ENCODE data around the gene TPTE. TPM values are rescaled to one million over a fixed set of nuclear protein-coding genes. Genes with fewer than 3 reads are reported as not detected.

The TPTE gene
- 3.6 and 11.2 TPM in 2 replicates for total RNA-seq (2011; cell fraction: chromatin; rRNA removed; ENCODE audit: low replicate concordance)
- 2.2 and 2.5 TPM in 2 replicates for total RNA-seq (2011; cell fraction: nucleolus; rRNA removed)
- total RNA-seq (2011; cell fraction: nucleoplasm; rRNA removed), result 4.6 and 6.9 TPM in 2 replicates
- 0.68 and 1.9 TPM in 2 replicates for total RNA-seq (2014; rRNA removed)
- total RNA-seq (2014; rRNA removed; fragmentation: Illumina TruSeq; extraction: Trizol), result 2.6 TPM in 2 replicates
- 3.5 and 4.4 TPM in 2 replicates for total RNA-seq (2015; rRNA removed; fragmentation: Illumina TruSeq; extraction: Trizol)
- 0.95 and 1.4 TPM in 2 replicates for total RNA-seq (2021)
- polyA plus RNA-seq (2011; rRNA removed), result 2.6 and 4.4 TPM in 2 replicates
- 0.25 and 1.7 TPM in 2 replicates for polyA plus RNA-seq (2011; cell fraction: cytosol; rRNA removed)
- 3.1 and 7.9 TPM in 2 replicates for polyA plus RNA-seq (2011; cell fraction: nucleus; rRNA removed)
- 1.3 and 2.9 TPM in 2 replicates for polyA plus RNA-seq (2012)
- 2.2 and 3.4 TPM in 2 replicates for polyA plus RNA-seq (2014; fragmentation: Illumina TruSeq; extraction: Trizol)
- polyA plus RNA-seq (2014; fragmentation: Nextera tagmentation; extraction: Ambion mirVana), result 1 to 10 TPM in 1 of 2 experiments, under 1 TPM in 1; 0.59 to 1.4 TPM
- 2.4 and 4.1 TPM in 2 replicates for polyA plus RNA-seq (2014; rRNA removed)
- polyA minus RNA-seq (2011; rRNA and poly(A)+ RNA removed), result 1.1 and 4.0 TPM in 2 replicates
- 1.3 TPM in 1 of 2 replicates, not detected in the other for polyA minus RNA-seq (2011; cell fraction: cytosol; rRNA and poly(A)+ RNA removed)
- polyA minus RNA-seq (2011; cell fraction: nucleus; rRNA and poly(A)+ RNA removed), result 2.7 and 9.6 TPM in 2 replicates
- Bru-seq, nascent RNA, result percentile 60 among the genes with signal in this experiment
- percentile 70 among the genes with signal in this experiment for BruChase-seq, experiment 1, labeled RNA remaining after a 2-hour chase
- BruChase-seq, experiment 2, labeled RNA remaining after a 6-hour chase, result percentile 68 among the genes with signal in this experiment
- long read RNA-seq, experiment 1, result 0 reads
- long read RNA-seq, experiment 2, result 0 reads
- long read RNA-seq, experiment 3, partial matches to known transcripts, result 0 of 1 reads
- long read RNA-seq, experiment 3, other reads (novel, unspliced or antisense), result 1 of 1 reads

DNA sequence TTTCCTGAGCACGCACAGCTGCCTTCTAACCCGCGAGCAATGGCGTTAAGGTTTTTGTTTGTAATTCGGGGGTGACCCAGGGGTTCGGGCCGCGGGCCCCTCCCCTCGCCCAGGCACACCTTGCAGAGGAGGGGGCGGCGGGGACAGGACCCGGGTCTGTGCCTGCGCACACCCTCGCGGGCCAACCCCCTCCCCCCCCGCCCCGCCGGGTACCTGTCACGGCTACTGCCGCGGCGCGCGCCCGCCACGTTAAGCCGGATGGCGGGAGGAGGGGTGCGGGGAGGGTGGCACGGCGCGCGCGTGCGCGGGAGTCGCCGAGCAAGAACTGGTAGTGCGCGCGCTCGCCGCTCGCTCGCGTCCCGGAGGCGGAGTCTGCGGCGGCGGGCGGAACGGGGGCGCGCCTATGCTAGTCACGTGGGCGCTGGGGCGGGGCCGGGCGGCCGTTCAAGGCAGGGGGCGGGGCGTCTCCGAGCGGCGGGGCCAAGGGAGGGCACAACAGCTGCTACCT lies at the start of gene TPTE:
TSS of gene TPTE (plus strand) at position 493 of the 508 bp plus-strand sequence. CDS start 17,141 bp downstream, outside the sequence.
- no peak within 1 kb of the TSS for H3K27ac ChIP-seq (ENCODE audit: extremely low read depth, low read depth, low read length)
- no peaks in the 10 kb centered on the region for H3K4me1 ChIP-seq (replicated peaks in 1 of 2; ENCODE audit: control insufficient read depth in 2 of 2, insufficient read depth in 2 of 2, low read length in 2 of 2)
- no peak within 1 kb of the TSS for H3K9ac ChIP-seq (ENCODE audit: insufficient read depth in 1 of 2, low read depth in 2 of 2, low read length in 2 of 2)
- no TSS peak for BruUV-seq (replicated peaks)
- POLR2A ChIA-PET, result no interaction called here
- 67% methylated on average over 21 of the region's 66 CpGs for WGBS (ENCODE audit: insufficient coverage, low coverage, missing lambda C conversion rate)
- no peak within 1 kb of the TSS for H3K4me2 ChIP-seq (ENCODE audit: insufficient read depth, low read length)
- intact Hi-C loops (cut with micrococcal nuclease), result no loop called here
- no peaks in the 10 kb centered on the region for H4K20me1 ChIP-seq (replicated peaks; ENCODE audit: control insufficient read depth, insufficient read depth, low read length)
- CTCF ChIA-PET (ENCODE audit: low intra/inter-chr PET ratio), result no interaction called here
- no peak for FAIRE-seq
- H3K9me3 ChIP-seq (replicated peaks; ENCODE audit: control insufficient read depth, insufficient read depth, low read depth, low read length), result no peaks in the 10 kb centered on the region
- no peaks in the 10 kb centered on the region for H3K36me3 ChIP-seq (ENCODE audit: control insufficient read depth, insufficient read depth, low read length)
- H2AFZ ChIP-seq (ENCODE audit: low read depth, low read length), result no peak within 1 kb of the TSS
- no peaks in the 10 kb centered on the region for H3K79me2 ChIP-seq (ENCODE audit: control insufficient read depth, insufficient read depth, low read length)
- no peaks in the 10 kb centered on the region for H3K27me3 ChIP-seq (ENCODE audit: control insufficient read depth in 2 of 2, insufficient read depth in 2 of 2, low read length in 2 of 2)
- DNase-seq (ENCODE audit: extremely low read depth in 1 of 4, low spot score in 3 of 4), result peak in 1 of 4 experiments; percentile 11
- H3K4me3 ChIP-seq, result no peak within 1 kb of the TSS
- H3K9me1 ChIP-seq (ENCODE audit: control insufficient read depth, insufficient read depth, low read length), result no peaks in the 10 kb centered on the region
- in situ Hi-C loops (cut with MboI), result no loop called here
- ATAC-seq, result no peak
- TF ChIP-seq, protein P1, sequence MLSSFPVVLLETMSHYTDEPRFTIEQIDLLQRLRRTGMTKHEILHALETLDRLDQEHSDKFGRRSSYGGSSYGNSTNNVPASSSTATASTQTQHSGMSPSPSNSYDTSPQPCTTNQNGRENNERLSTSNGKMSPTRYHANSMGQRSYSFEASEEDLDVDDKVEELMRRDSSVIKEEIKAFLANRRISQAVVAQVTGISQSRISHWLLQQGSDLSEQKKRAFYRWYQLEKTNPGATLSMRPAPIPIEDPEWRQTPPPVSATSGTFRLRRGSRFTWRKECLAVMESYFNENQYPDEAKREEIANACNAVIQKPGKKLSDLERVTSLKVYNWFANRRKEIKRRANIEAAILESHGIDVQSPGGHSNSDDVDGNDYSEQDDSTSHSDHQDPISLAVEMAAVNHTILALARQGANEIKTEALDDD (IDR thresholded peaks at IDR 0.05), result no peak
- no peak for TF ChIP-seq ELF2 (CRISPR knock-in tag; IDR thresholded peaks at IDR 0.05)
- no peak for TF ChIP-seq CBX8 (IDR thresholded peaks at IDR 0.05; ENCODE audit: borderline replicate concordance, extremely low read depth, low read depth, low read length, poor library complexity, severe bottlenecking)
- no peak for TF ChIP-seq ZNF644 (tag; IDR thresholded peaks at IDR 0.05; ENCODE audit: low read depth)
- TF ChIP-seq BRF1 (IDR thresholded peaks at IDR 0.05; ENCODE audit: borderline replicate concordance, extremely low read depth, insufficient read length), result no peak
- no peak for TF ChIP-seq ARNT (IDR thresholded peaks at IDR 0.05)
- no peak for TF ChIP-seq NR4A1 (CRISPR knock-in tag; IDR thresholded peaks at IDR 0.05)
- TF ChIP-seq NR4A1 (tag; IDR thresholded peaks at IDR 0.05), result no peak
- TF ChIP-seq MYBL2 (IDR thresholded peaks at IDR 0.05; ENCODE audit: low read depth), result no peak
- no peak for TF ChIP-seq MYBL2 (CRISPR knock-in tag; IDR thresholded peaks at IDR 0.05; ENCODE audit: borderline replicate concordance)
- no peak for TF ChIP-seq ZNF778 (CRISPR knock-in tag; IDR thresholded peaks at IDR 0.05)
- no peak for TF ChIP-seq ZNF263 (CRISPR knock-in tag; IDR thresholded peaks at IDR 0.05; ENCODE audit: borderline replicate concordance)
- no peak for TF ChIP-seq RB1 (IDR thresholded peaks at IDR 0.05; ENCODE audit: low read depth)
- TF ChIP-seq ZNF23 (CRISPR knock-in tag; IDR thresholded peaks at IDR 0.05), result no peak
- TF ChIP-seq ZNF347 (CRISPR knock-in tag; IDR thresholded peaks at IDR 0.05; ENCODE audit: low read depth), result no peak
- TF ChIP-seq, protein P2, sequence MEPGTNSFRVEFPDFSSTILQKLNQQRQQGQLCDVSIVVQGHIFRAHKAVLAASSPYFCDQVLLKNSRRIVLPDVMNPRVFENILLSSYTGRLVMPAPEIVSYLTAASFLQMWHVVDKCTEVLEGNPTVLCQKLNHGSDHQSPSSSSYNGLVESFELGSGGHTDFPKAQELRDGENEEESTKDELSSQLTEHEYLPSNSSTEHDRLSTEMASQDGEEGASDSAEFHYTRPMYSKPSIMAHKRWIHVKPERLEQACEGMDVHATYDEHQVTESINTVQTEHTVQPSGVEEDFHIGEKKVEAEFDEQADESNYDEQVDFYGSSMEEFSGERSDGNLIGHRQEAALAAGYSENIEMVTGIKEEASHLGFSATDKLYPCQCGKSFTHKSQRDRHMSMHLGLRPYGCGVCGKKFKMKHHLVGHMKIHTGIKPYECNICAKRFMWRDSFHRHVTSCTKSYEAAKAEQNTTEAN (CRISPR knock-in tag; IDR thresholded peaks at IDR 0.05), result no peak

Measured in K562 (cell line).